Ramos (cell line): ENCODE results near the gene GNG12.

Source experiments
- in situ Hi-C: fragments of 300-500 bp; cut with MboI; formaldehyde crosslinking; loops from one replicate; pipeline ENCODE4 v1.14.3; 2022; ENCODE audit warnings: low sequenced_read_pairs; ENCODE audit not compliant: unreplicated experiment

Gene GNG12

DNA sequence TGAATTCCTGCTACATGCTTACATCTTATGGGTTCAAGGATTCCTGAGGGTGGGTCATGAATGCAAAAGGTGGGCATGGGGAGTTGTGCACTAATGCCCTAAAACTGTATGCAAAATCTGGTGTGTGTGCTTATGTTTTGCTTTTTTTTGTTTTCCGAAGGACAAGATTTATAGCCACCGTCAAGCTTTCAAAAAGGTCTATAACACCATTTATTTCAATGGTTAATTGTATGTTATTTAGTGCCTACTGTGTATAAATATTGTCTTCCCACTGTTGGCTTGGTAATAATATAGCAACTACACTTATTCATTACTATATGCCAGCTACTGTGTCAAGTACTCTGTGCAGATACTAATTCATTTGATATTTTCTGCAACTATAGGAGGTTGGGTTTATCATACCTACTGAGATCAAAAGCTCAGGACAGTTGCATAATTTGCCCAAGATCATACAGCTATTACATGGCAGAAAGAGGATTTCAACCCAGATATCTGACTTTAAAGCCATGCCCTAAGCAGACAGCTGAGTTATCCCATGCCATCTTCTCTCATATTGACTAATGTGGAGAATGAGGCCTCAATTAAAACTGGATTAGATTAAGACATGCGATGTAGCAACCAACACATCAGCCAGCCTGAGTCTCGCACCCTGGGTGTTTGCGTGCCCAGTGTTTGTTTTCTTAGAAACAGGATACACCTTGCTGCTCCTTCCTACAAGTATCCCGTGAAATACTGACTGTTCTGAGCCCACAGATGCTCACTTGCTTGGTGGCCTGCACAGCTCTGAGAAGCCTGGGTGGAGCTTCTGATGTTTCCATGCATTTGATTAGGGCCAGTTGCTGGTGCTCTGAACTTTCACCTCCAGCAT is 113.7 kb downstream of the GNG12 start:
- in situ Hi-C loops: no loop called here

DNA sequence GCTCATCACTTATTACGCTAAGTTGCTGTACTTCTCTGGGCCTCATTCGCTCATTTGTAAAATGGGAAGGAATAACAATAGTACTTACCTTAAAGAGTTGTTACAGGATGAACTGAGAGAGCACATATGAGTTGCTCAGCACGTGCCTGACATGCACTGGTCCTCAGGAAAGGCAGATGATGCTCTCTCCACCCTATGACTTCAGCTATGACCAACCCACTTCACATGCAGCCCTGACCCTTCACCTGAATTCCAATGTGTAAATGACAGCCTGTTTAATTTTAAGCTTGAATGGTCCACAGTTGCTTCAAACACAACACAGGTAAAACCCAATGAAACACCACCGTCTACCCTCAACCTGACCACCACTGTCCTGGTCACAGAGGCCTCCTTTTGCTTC is 115.4 kb downstream of the GNG12 start:
- in situ Hi-C loops: no loop called here

DNA sequence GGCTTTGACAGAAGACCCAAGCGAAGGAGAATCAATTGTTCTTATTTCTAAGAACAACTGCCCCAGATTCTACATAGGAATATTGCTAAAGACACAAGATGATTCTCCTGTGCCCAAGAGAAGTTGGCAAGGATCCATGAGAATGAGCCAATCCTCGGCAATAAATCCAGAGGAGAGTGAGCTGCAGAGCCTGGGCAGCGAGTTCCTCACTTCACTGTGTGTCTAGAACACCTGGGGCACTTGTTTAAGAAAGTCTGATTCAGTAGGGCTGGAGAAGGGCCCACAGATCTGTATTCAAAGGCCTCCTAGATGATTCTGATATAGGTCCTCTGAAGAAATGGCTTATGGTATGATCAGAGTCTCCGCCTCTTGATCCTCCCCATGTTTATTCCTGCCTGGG is 116.5 kb downstream of the GNG12 start:
- in situ Hi-C loops: no loop called here

DNA sequence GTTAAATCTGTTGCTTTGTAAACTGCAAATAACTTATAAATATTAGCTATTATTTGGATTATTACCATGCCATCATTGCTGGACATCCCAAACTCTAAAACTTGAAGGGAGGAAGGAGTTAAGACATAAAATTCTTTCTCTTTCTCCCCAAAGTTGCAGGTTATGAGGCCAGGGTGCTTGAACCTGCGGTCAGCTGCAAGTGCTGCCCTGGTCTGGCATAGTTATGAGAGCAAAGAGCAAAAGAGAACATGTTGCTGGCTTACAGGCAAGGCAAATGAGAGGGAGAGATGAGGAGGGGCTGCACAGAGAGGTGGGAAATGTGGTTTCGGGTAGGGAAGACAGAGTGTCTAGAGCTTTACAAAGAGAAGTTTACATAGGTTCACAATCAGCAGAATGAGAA is 117.4 kb downstream of the GNG12 start:
- in situ Hi-C loops: no loop called here

DNA sequence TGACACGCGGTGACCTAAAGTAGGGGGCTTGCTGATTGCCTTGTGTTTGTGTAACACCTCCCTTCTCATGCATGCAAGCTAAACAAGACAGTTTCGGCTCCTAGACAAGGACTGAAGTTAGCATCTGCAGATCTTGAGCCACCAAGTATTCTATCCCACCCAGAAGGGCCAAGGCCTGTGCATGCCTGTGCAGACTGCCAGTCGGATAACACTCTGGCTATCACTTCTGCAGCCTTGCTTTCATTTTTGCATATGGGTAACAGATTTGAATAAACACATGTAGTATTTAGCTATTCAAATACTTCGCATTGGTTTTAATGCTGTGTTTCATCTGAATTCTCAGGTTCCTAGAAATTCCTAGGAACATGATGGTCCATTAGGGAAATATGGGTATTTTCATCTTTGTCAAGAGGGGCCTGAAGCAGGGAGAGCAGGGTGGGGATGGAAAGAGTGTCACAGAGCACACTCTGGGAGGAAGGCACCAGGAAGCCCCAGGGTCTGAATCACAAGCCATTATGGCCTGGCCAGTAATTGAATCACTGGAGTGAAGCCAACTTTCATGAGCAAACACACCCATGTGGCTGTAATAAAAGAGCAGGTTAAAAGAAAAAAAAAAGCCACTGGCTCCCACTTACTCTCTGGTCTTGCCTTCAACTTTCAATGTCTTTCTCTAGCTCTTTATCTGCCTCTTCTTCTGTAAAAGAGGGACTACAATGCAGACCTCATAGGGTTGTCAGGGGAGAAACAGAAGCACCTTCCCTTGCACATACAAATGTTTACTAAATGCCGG is 120.0 kb downstream of the GNG12 start:
- in situ Hi-C loops: no loop called here

DNA sequence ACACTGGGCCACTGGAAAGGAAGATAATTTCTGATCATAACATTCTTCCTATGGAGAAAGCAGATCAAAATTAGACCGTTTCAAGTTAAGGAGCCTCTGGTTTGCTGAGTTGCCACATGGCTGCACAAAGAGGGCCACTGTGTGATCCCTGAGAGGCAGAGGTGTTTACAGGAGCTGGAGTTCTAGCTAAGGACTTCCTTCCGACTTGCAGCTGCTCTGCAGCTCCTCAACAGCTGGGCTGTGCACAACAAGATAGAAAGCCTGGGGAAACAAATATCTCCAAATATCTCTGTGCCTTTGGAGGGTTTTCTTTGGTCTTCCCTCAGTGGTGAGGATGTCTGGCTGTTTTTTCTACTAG is 121.4 kb downstream of the GNG12 start:
- in situ Hi-C loops: no loop called here

DNA sequence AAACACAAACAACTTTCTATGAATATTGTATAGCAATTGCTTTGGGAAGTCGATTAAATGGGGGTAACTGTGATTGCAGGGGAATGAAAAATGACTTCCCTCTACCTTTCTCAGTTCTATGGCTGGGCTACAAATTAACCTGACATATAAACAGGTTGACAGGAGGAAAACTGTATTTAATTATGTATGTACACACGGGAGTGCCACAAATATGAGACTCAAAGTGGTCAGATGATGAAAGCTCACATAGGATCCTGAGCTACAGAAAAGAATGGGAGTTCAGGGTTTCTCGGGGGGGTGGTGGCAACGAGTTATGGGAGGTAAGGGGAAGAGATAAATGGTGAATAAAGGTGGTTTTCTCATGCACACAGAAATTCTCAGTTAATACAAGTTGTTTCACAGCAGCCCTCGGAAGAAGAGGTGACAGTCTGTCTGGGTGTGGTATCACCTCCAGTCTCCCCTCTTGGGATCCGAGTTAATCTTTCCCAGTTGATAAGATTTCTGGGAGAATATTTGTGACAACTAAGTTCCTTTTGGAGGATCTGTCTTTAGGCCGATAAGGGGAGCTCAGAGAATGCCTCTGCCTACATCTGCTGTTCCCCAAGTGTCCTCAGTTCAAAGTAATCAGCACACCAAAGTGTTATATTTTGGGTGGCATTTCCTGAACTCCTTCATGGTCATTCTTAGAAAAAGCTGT is 122.0 kb downstream of the GNG12 start:
- in situ Hi-C loops: no loop called here

DNA sequence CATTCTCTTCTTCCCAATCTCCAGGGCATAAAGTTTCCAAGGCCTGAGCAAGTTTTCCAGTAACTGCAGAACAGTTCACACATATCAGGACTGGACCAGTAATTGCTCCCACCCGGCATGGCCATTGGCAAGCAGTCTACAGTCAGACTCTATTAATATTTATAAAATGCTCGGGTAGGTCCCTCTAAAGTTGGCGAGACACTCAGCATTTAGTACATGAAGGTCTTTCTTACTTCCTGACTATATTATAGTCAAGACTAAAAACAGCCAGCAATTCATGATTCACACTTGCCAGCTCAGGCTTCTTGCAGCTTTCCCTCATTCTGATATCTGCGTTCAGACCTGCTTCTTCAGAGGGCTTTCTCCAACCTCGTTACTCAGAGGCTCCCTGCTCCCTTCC is 122.8 kb downstream of the GNG12 start:
- in situ Hi-C loops: no loop called here

DNA sequence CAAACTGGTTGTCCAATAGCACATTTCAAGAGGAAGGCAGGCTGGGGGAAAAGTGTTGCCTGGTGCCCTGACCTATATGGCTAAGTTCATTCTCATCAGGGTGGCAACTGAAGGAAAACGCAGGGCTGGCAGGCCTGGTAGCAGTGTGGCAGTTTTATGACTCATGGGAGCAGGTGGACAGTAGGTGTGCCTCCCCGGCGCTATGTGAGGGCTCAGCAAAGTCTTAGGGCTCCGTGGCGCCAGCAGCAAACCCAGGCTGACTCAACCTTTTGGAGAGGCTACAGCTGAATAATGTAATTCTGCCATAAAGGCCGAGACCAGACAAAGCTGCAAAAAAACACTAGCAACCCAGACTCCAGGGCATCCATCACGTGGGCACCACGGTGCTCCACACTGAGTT is 124.7 kb downstream of the GNG12 start:
- in situ Hi-C loops: no loop called here

DNA sequence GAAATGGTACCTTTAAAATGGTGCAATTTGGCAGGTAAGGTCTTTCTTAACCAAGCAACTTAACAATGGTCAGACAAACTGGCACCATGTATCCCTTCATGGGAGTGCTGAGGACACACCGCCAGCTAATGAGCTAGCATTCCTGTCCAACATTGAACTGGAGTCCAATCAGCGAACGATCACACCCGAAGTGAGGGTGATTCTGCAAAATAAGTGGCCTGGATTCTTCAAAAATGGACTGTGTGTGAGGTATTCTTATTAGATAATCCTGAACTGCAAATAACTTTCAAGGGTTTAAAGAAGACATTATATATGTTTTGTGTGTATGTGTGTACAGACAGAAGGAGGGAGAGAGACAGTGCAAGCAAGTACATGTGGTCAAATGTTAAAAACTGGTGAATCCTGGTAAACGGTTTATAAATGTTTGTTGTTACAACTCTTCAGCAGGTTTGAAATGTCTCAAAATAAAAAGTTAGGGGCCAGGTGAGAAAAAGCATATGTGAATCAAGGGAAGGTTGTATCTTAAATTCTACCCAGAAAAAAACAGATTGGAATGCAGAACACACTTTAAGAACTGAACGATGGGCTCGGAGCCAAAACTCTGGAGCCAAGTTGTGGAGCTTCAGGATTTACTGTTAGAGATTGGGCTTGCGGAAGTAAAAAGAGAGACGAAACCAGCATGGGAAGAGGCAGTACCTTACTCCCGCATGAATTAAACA is 127.4 kb downstream of the GNG12 start:
- in situ Hi-C loops: no loop called here

DNA sequence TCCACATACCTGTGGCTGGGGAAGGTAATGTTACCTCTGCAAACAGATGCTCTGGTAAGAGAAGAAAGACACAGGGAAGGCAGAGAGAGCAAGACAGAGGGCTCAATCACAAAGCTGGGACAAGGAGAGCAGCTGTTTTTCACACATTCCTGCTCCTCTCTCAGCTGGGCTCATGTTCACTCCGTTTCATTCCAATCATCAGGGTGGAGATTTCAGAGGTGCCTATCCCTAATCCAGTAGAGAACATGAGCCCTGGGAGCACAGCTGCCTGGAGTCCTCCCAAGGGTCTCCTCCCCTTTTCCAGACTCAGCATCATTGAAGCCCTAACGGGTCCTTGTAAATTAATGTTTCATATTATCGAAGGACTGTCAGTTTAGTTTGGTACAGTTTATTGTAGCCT is 128.9 kb downstream of the GNG12 start:
- in situ Hi-C loops: no loop called here

DNA sequence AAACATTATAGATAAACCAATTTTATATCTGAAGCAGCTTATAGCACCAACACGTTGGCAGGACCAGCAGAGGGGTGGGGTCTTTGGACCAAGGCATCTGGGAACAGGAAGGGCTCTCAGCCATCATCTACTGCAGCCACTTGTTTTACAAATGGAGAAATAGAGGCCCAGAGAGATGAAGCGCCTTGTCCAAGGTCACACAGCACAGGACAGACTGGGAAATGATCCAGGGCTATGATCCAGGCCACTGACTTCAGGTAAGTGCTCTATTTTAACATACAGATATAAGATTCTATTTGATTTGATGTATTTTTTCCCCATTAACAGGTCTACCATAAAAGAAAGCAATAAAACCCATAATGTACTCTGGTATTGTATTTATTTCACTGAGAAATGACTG is 131.4 kb downstream of the GNG12 start:
- in situ Hi-C loops: no loop called here

DNA sequence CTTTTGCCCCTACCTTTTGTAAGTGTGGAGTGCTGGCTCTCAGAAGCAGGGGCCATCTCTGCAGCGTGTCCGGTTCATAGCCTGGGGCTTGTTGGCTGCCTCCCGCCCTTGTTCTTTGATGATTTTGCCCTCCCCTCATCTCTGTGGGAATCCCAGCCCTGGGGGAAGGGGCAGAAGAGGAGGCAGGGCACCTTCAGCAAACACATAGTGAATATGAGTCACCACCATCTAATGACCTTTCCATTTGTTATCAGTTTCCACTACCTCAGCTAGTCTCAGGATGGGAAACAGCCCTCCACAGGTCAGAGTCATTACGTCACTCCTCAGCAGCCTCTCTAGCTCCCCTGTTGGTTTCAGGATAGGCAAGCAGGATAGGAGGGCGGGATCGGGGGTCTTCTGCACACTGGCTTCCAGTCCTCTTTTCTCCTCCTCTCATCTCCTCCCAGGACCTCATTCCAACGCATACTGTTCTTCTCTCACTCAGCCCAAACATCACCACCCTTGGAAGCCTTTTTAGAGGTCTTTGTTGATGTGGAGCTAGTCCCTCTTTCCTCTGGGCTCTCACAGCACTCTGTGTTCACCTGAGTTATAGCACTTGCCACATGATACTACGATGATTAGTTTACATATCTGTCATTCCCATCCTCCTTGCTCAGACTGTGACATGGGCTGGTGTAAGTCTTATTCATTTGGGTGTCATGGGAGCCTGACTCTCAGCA is 132.4 kb downstream of the GNG12 start:
- in situ Hi-C loops: no loop called here

DNA sequence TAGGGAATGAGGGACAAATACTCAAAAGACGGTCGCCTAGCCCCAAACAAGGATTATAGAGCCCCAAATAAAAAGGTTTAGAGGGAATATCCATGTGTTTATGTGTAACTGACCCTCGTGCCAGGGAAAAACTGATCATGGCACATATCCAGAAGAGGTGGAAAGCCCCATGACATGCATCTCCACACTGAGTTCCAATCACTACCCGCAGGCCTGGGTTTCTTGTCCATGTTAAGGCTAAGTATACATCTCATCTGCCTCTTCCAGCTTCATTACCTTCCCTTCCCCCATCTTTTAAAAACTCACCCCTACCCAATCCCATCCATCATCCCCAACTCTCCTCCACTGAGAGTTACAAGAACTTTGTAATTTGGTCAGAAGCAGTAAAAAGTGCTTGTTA is 133.0 kb downstream of the GNG12 start:
- in situ Hi-C loops: no loop called here

DNA sequence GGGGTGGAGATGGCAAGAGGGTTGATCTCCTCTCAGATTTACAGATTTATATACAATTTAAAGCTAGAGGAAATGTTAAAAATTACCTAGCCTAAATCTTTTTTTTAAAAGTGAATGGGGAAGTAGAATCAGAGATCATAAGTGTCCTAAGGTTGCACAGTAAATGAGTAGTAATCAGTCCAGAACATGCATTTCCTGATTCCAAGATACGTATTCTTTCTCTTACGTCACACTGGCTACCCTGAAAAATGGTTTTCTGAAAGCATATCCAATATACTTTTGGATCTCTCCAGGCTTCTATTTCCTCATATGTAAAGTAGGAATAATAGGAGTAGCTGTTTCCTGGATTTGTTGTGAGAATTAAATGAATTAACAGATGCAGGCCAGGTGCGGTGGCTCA is 136.6 kb downstream of the GNG12 start:
- in situ Hi-C loops: no loop called here

DNA sequence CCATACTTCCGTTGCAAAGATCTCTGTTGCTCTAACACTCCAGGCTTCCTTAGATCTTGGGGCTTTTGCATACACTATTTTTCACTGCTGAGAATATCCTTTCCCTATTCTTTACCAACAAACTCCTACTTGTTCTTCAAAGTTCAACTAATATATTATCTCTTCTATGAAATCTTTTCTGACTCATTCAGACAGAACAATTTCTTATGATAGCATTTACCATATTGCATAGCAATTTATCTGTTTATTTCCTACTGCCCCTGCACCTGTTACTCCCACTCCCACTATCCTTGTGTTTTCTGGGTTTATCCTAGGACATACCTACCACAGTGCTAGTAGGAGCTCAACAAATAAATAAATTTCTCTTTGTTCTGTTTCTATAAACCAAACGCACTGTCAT is 137.3 kb downstream of the GNG12 start:
- in situ Hi-C loops: no loop called here

DNA sequence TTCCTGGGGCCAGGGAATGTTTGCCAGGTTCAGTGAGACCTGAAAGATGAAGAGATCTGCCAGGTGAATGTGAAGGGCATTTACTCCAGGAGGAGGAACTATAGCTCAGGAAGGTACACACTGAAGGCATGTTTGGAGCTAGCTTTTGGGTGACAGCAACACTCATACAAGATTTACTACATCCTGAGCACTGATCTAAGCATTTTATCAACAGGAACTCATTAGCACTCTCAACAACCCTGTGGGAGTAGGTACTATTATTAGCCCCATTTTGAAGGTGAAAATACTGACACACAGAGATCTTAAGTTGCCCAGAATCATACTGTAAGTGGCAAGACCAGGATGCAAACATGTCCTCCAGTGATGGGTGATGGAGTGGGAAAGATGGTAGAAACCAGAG is 141.6 kb downstream of the GNG12 start:
- in situ Hi-C loops: no loop called here

DNA sequence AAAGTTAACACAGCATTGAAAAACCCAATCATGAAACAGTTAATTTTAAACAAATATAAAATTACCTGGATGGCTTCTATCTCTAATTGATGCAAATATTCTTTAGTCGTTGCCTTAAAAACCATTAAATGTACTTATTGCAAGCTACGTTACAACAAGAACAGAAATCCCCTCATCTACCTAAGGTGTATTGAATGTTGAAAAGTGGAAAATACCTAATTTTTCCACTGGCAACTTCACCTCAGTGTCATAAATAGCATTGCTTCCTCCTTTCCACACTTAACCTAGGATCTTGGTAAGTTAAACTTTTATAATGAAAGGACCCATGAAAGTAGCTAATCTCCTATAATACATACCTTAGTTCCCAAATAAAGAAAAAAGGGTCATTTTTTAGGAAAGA is 142.9 kb downstream of the GNG12 start:
- in situ Hi-C loops: no loop called here

DNA sequence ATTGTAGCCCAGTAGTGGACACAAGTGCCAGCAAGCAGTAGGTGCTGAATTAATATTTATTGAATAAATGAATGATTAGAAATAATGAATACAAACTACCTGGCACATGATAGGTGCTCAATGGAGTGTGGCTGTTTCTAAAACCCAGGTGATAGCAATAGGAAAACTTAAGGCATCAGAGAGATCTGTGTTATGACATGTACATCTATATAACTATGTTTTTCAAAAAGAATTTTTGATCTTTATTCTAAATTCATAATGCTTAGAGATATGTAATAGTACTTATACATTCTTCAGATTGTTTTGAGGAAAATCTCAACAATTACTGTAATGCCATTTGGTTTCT is 143.3 kb downstream of the GNG12 start:
- in situ Hi-C loops: no loop called here
